Measurements from ENCODE around the gene ROR2. TPM values are rescaled to one million over a fixed set of nuclear protein-coding genes. Genes with fewer than 3 reads are reported as not detected.

Gene ROR2
- total and polyA plus RNA-seq, 2 of the 13 experiments (the other 11 are each of a cell fraction or from before 2014, with no cell fraction given), result not detected

DNA sequence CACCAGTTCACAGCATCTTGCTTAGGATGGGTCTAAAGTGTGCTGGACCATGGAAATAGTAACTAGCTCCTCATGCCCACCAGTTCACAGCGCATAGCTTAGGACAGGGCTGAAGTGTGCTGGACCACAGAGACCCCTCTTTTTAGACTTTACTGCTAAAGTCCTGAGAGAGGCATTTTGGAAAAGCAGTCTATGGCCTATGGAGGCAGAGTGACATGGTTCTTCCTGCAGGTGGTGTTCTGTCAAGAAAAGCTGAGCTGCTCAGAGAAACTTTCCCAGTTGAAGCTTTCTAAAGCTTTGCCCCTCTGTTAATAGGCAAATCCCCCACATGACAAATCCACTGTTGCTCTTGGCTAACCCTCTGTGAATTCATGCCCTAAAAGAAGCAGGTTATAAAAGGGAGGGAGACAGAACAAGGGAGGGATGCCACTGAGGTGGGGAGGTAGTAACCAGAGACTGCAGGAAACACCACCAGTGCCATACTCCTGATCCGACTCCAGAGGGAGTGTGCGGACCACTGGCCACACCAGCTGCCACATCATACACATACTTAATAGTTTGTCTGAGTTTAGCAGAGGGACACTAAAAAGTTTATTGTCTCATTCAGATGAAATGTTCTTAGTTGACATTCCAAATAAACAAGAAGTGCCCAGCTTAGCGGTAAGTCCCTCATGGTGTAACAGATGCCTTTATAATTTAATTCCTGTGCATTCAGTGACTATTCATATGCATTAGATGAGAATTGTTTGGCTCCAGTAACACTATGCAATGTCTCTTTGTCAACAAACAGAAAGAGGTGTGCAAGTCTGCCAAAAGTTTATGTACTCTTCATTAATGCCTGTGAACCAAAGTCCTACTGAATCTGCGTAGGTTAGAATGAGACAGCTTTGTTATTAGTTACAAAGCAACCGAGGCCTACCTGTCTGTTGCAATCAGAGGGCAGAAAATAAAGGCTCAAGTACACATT is 290.2 kb downstream of the ROR2 start (continued):
- TF ChIP-seq, protein P1, sequence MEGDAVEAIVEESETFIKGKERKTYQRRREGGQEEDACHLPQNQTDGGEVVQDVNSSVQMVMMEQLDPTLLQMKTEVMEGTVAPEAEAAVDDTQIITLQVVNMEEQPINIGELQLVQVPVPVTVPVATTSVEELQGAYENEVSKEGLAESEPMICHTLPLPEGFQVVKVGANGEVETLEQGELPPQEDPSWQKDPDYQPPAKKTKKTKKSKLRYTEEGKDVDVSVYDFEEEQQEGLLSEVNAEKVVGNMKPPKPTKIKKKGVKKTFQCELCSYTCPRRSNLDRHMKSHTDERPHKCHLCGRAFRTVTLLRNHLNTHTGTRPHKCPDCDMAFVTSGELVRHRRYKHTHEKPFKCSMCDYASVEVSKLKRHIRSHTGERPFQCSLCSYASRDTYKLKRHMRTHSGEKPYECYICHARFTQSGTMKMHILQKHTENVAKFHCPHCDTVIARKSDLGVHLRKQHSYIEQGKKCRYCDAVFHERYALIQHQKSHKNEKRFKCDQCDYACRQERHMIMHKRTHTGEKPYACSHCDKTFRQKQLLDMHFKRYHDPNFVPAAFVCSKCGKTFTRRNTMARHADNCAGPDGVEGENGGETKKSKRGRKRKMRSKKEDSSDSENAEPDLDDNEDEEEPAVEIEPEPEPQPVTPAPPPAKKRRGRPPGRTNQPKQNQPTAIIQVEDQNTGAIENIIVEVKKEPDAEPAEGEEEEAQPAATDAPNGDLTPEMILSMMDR (CRISPR knock-in tag; IDR thresholded peaks at IDR 0.05), result peak; percentile 56
- no peak for TF ChIP-seq ISX (CRISPR knock-in tag; conservative IDR thresholded peaks at IDR 0.05)
- TF ChIP-seq, protein P2, sequence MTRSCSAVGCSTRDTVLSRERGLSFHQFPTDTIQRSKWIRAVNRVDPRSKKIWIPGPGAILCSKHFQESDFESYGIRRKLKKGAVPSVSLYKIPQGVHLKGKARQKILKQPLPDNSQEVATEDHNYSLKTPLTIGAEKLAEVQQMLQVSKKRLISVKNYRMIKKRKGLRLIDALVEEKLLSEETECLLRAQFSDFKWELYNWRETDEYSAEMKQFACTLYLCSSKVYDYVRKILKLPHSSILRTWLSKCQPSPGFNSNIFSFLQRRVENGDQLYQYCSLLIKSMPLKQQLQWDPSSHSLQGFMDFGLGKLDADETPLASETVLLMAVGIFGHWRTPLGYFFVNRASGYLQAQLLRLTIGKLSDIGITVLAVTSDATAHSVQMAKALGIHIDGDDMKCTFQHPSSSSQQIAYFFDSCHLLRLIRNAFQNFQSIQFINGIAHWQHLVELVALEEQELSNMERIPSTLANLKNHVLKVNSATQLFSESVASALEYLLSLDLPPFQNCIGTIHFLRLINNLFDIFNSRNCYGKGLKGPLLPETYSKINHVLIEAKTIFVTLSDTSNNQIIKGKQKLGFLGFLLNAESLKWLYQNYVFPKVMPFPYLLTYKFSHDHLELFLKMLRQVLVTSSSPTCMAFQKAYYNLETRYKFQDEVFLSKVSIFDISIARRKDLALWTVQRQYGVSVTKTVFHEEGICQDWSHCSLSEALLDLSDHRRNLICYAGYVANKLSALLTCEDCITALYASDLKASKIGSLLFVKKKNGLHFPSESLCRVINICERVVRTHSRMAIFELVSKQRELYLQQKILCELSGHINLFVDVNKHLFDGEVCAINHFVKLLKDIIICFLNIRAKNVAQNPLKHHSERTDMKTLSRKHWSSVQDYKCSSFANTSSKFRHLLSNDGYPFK (CRISPR knock-in tag; IDR thresholded peaks at IDR 0.05; ENCODE audit: borderline replicate concordance), result no peak

DNA sequence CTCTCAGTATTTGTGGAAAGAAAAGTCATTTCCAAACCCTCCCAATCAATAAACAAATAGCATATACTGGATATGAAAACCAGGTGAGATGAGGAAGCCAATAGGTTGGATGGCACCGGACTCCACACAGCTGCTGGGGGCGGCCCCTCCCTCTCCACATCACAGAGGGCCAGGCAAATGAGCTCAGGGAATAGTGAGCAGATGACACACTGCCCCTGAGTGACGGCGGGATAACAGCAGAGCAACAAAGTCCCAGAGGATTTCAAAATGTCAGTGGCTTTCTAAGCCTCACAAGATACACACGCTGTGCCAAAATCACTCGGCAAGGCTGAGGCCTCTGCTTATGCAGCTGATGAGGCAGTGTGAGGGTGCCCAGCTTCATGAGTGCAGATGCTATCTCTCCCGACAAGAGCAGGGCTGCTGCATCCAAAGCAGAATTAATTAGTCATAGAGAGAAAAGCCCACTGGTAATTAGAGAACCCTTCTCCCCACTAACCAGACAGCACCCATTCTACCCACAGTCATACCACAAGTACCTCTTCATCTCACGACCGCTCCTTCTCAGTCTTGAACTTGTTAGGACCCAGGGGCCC is 291.4 kb downstream of the ROR2 start:
- H3K27ac ChIP-seq (ENCODE audit: extremely low read length, insufficient read depth, low read length), result no peak overlapping the region
- ChIA-PET POLR2A (no interaction called here), CTCF (ENCODE audit: low intra/inter-chr PET ratio, low total read pairs) (no interaction called here)
- no peak overlapping the region for H3K4me3 ChIP-seq (replicated peaks in 1 of 3; ENCODE audit: insufficient read depth in 1 of 3, low read depth in 2 of 3, low read length in 3 of 3)
- H4K20me1 ChIP-seq (ENCODE audit: insufficient read depth, low read length), result no peaks in the 10 kb centered on the region
- intact Hi-C loops (cut with micrococcal nuclease; ENCODE audit: unreplicated experiment) (no loop called here), in situ Hi-C loops (cut with HindIII; ENCODE audit: extremely low pct_ligation_motif_present, low pct_unique_long_range_greater_than_20kb) (no loop called here)
- H3K4me2 ChIP-seq (ENCODE audit: low read depth, low read length), result no peak overlapping the region
- 0% methylated on average over 5 of the region's 9 CpGs for WGBS (ENCODE audit: low lambda C conversion rate)
- DNase-seq (ENCODE audit: low spot score) (no peak), ATAC-seq (no peak), FAIRE-seq (no peak)
- no peak overlapping the region for H2AFZ ChIP-seq (ENCODE audit: low read length)
- TF ChIP-seq ZNF234 (CRISPR knock-in tag; conservative IDR thresholded peaks at IDR 0.05) (no peak), ZNF629 (CRISPR knock-in tag; conservative IDR thresholded peaks at IDR 0.05) (no peak), ZNF674 (CRISPR knock-in tag; IDR thresholded peaks at IDR 0.05; ENCODE audit: low read depth) (no peak), NCOA5 (CRISPR knock-in tag; IDR thresholded peaks at IDR 0.05) (no peak)
- TF ChIP-seq, protein P3, sequence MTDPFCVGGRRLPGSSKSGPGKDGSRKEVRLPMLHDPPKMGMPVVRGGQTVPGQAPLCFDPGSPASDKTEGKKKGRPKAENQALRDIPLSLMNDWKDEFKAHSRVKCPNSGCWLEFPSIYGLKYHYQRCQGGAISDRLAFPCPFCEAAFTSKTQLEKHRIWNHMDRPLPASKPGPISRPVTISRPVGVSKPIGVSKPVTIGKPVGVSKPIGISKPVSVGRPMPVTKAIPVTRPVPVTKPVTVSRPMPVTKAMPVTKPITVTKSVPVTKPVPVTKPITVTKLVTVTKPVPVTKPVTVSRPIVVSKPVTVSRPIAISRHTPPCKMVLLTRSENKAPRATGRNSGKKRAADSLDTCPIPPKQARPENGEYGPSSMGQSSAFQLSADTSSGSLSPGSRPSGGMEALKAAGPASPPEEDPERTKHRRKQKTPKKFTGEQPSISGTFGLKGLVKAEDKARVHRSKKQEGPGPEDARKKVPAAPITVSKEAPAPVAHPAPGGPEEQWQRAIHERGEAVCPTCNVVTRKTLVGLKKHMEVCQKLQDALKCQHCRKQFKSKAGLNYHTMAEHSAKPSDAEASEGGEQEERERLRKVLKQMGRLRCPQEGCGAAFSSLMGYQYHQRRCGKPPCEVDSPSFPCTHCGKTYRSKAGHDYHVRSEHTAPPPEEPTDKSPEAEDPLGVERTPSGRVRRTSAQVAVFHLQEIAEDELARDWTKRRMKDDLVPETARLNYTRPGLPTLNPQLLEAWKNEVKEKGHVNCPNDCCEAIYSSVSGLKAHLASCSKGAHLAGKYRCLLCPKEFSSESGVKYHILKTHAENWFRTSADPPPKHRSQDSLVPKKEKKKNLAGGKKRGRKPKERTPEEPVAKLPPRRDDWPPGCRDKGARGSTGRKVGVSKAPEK (CRISPR knock-in tag; IDR thresholded peaks at IDR 0.05; ENCODE audit: borderline replicate concordance), result no peak
- H3K9me3 ChIP-seq (ENCODE audit: low read length), result no peaks in the 10 kb centered on the region
- no TSS peak for BruUV-seq (replicated peaks)
- no peaks in the 10 kb centered on the region for H3K36me3 ChIP-seq (replicated peaks in 1 of 2; ENCODE audit: control insufficient read depth in 1 of 2, insufficient read depth in 2 of 2, low read length in 2 of 2)
- H3K4me1 ChIP-seq (ENCODE audit: insufficient read depth, low read length), result no peaks in the 10 kb centered on the region
- no peak overlapping the region for H3K9ac ChIP-seq (ENCODE audit: insufficient read depth, low read depth, low read length)
- no peaks in the 10 kb centered on the region for H3K79me2 ChIP-seq (ENCODE audit: insufficient read depth, low read length)
- peaks cover 0 to 12% of the 10 kb centered on the region in 2 experiments; a peak in 2 of 5 replicates for H3K27me3 ChIP-seq (ENCODE audit: control insufficient read depth in 1 of 2, insufficient read depth in 2 of 2, low read length in 2 of 2)
